Measurements from ENCODE around the gene PCDH9.

Gene PCDH9

GRCh38 chr13:66842766-66843165 is 387.4 kb downstream of the PCDH9 start:
- Mint-ChIP-seq H3K9me3 (peaks cover 6 to 15% of the 10 kb centered on the region in 2 donors), H3K27me3 (no peaks in the 10 kb centered on the region), H3K36me3 (ENCODE audit: insufficient read depth) (no peaks in the 10 kb centered on the region), H3K4me3 (no peak overlapping the region), H3K27ac (no peak overlapping the region), H3K4me1 (ENCODE audit: low read depth in 2 of 2) (no peaks in the 10 kb centered on the region)
- ATAC-seq (replicated peaks) (no peak), DNase-seq (no peak)

- Mint-ChIP-seq H3K4me3 (no peak overlapping the region), H3K9me3 (peaks cover 12 to 22% of the 10 kb centered on the region in 2 donors), H3K27ac (no peak overlapping the region), H3K4me1 (ENCODE audit: low read depth in 2 of 2) (no peaks in the 10 kb centered on the region), H3K36me3 (ENCODE audit: insufficient read depth) (no peaks in the 10 kb centered on the region), H3K27me3 (no peaks in the 10 kb centered on the region)
- DNase-seq (no peak), ATAC-seq (replicated peaks) (no peak)
These were observed 389.5 kb downstream of the PCDH9 start for GRCh38 chr13:66840621-66841020.

GRCh38 chr13:66837246-66837645 is 392.9 kb downstream of the PCDH9 start:
- ATAC-seq (replicated peaks) (no peak), DNase-seq (no peak)
- Mint-ChIP-seq H3K9me3 (peaks cover 12 to 29% of the 10 kb centered on the region in 2 donors), H3K27ac (no peak overlapping the region), H3K27me3 (no peaks in the 10 kb centered on the region), H3K4me1 (ENCODE audit: low read depth in 2 of 2) (no peaks in the 10 kb centered on the region), H3K36me3 (ENCODE audit: insufficient read depth) (no peaks in the 10 kb centered on the region), H3K4me3 (no peak overlapping the region)

GRCh38 chr13:66835040-66835628 is 395.0 kb downstream of the PCDH9 start:
- DNase-seq (no peak), ATAC-seq (replicated peaks) (no peak)
- Mint-ChIP-seq H3K36me3 (ENCODE audit: insufficient read depth) (no peaks in the 10 kb centered on the region), H3K9me3 (peaks cover 10 to 22% of the 10 kb centered on the region in 2 donors), H3K4me3 (no peak overlapping the region), H3K27me3 (no peaks in the 10 kb centered on the region), H3K4me1 (ENCODE audit: low read depth in 2 of 2) (no peaks in the 10 kb centered on the region), H3K27ac (no peak overlapping the region)

GRCh38 chr13:66830940-66831716 is 399.0 kb downstream of the PCDH9 start:
- Mint-ChIP-seq H3K27me3 (no peaks in the 10 kb centered on the region), H3K36me3 (ENCODE audit: insufficient read depth) (no peaks in the 10 kb centered on the region), H3K27ac (no peak overlapping the region), H3K4me3 (no peak overlapping the region), H3K4me1 (ENCODE audit: low read depth in 2 of 2) (no peaks in the 10 kb centered on the region), H3K9me3 (peaks cover 6 to 9% of the 10 kb centered on the region in 2 donors)
- no peak for ATAC-seq (replicated peaks)
- no peak for DNase-seq

- ATAC-seq (replicated peaks) (no peak), DNase-seq (no peak)
- no peaks in the 10 kb centered on the region for H3K27me3 Mint-ChIP-seq
- H3K4me3 Mint-ChIP-seq, result no peak overlapping the region
- no peak overlapping the region for H3K27ac Mint-ChIP-seq
- H3K36me3 Mint-ChIP-seq (ENCODE audit: insufficient read depth), result no peaks in the 10 kb centered on the region
- H3K4me1 Mint-ChIP-seq (ENCODE audit: low read depth in 2 of 2), result no peaks in the 10 kb centered on the region
- peaks cover 6 to 9% of the 10 kb centered on the region in 2 donors for H3K9me3 Mint-ChIP-seq
These were observed 400.3 kb downstream of the PCDH9 start for GRCh38 chr13:66829803-66830202.

GRCh38 chr13:66826398-66826797 is 403.7 kb downstream of the PCDH9 start:
- no peaks in the 10 kb centered on the region for H3K36me3 Mint-ChIP-seq (ENCODE audit: insufficient read depth)
- ATAC-seq (replicated peaks) (no peak), DNase-seq (no peak)
- H3K27ac Mint-ChIP-seq, result no peak overlapping the region
- no peaks in the 10 kb centered on the region for H3K4me1 Mint-ChIP-seq (ENCODE audit: low read depth in 2 of 2)
- H3K27me3 Mint-ChIP-seq, result no peaks in the 10 kb centered on the region
- no peak overlapping the region for H3K4me3 Mint-ChIP-seq
- H3K9me3 Mint-ChIP-seq, result peaks cover 0 to 6% of the 10 kb centered on the region in 2 donors

GRCh38 chr13:66821551-66821950 is 408.6 kb downstream of the PCDH9 start:
- H3K4me3 Mint-ChIP-seq, result no peak overlapping the region
- H3K9me3 Mint-ChIP-seq, result peaks cover 0 to under 1% of the 10 kb centered on the region in 2 donors
- H3K27me3 Mint-ChIP-seq, result no peaks in the 10 kb centered on the region
- ATAC-seq (replicated peaks) (no peak), DNase-seq (no peak)
- H3K27ac Mint-ChIP-seq, result no peak overlapping the region
- H3K36me3 Mint-ChIP-seq (ENCODE audit: insufficient read depth), result no peaks in the 10 kb centered on the region
- no peaks in the 10 kb centered on the region for H3K4me1 Mint-ChIP-seq (ENCODE audit: low read depth in 2 of 2)

- no peak overlapping the region for H3K4me3 Mint-ChIP-seq
- no peak for DNase-seq
- no peak overlapping the region for H3K27ac Mint-ChIP-seq
- H3K4me1 Mint-ChIP-seq (ENCODE audit: low read depth in 2 of 2), result no peaks in the 10 kb centered on the region
- no peak for ATAC-seq (replicated peaks)
- H3K9me3 Mint-ChIP-seq, result peaks cover 8 to 12% of the 10 kb centered on the region in 2 donors
- H3K36me3 Mint-ChIP-seq (ENCODE audit: insufficient read depth), result no peaks in the 10 kb centered on the region
- no peaks in the 10 kb centered on the region for H3K27me3 Mint-ChIP-seq
These were observed 418.7 kb downstream of the PCDH9 start for GRCh38 chr13:66811455-66811854.

- DNase-seq (no peak), ATAC-seq (replicated peaks) (no peak)
- Mint-ChIP-seq H3K4me3 (no peak overlapping the region), H3K9me3 (peaks cover 4 to 12% of the 10 kb centered on the region in 2 donors), H3K36me3 (ENCODE audit: insufficient read depth) (no peaks in the 10 kb centered on the region), H3K27me3 (no peaks in the 10 kb centered on the region), H3K4me1 (ENCODE audit: low read depth in 2 of 2) (no peaks in the 10 kb centered on the region), H3K27ac (no peak overlapping the region)
These were observed 420.7 kb downstream of the PCDH9 start for GRCh38 chr13:66809485-66809884.

- Mint-ChIP-seq H3K4me1 (ENCODE audit: low read depth in 2 of 2) (no peaks in the 10 kb centered on the region), H3K4me3 (no peak overlapping the region), H3K27me3 (no peaks in the 10 kb centered on the region), H3K9me3 (peaks cover 6 to 18% of the 10 kb centered on the region in 2 donors), H3K27ac (no peak overlapping the region), H3K36me3 (ENCODE audit: insufficient read depth) (no peaks in the 10 kb centered on the region)
- DNase-seq, result no peak
- no peak for ATAC-seq (replicated peaks)
These were observed 422.9 kb downstream of the PCDH9 start for GRCh38 chr13:66807251-66807650.

- DNase-seq, result no peak
These were observed 424.5 kb downstream of the PCDH9 start for GRCh38 chr13:66805657-66806056.

GRCh38 chr13:66803808-66804456 is 426.2 kb downstream of the PCDH9 start:
- no peaks in the 10 kb centered on the region for H3K36me3 Mint-ChIP-seq (ENCODE audit: insufficient read depth)
- H3K4me3 Mint-ChIP-seq, result no peak overlapping the region
- ATAC-seq (replicated peaks), result no peak
- H3K27ac Mint-ChIP-seq, result no peak overlapping the region
- H3K4me1 Mint-ChIP-seq (ENCODE audit: low read depth in 2 of 2), result no peaks in the 10 kb centered on the region
- no peak for DNase-seq
- no peaks in the 10 kb centered on the region for H3K27me3 Mint-ChIP-seq
- H3K9me3 Mint-ChIP-seq, result peaks cover 5 to 10% of the 10 kb centered on the region in 2 donors

More at GRCh38 chr13:66805657-66806056, 424.5 kb downstream of the PCDH9 start:
- Mint-ChIP-seq H3K27me3 (no peaks in the 10 kb centered on the region), H3K27ac (no peak overlapping the region), H3K9me3 (peaks cover 3 to 10% of the 10 kb centered on the region in 2 donors), H3K4me1 (ENCODE audit: low read depth in 2 of 2) (no peaks in the 10 kb centered on the region), H3K36me3 (ENCODE audit: insufficient read depth) (no peaks in the 10 kb centered on the region), H3K4me3 (no peak overlapping the region)
- ATAC-seq (replicated peaks), result no peak

Measured in effector memory CD8-positive, alpha-beta T cell (primary cell).